GM21447 (cell line): ENCODE measurements around the gene DCAF4L1.

Source experiments
- ATAC-seq: cut with Tn5 transposase; IDR thresholded peaks from one replicate; pipeline ENCODE4 v1.9.1; 2021; ENCODE audit not compliant: unreplicated experiment

The DCAF4L1 gene

DNA sequence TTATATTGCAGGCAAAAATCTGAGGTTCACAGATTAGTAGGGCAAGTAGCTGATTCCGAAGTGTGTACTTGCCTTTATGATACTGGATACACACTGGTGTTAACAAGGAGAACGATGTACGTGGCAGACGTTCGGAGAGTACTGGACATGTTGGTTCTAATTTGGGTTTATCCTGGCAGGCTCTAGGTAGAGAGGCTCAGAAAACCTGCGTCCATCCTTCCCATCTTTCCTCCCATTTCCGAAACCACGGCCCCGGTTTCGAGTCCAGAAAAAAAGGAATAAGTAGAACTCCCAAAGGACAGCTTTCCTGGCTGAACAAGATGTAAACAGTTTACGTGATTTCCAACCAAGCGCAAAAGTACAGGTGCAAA is 8.4 kb downstream of the DCAF4L1 start:
- peak; percentile 17 for ATAC-seq

DNA sequence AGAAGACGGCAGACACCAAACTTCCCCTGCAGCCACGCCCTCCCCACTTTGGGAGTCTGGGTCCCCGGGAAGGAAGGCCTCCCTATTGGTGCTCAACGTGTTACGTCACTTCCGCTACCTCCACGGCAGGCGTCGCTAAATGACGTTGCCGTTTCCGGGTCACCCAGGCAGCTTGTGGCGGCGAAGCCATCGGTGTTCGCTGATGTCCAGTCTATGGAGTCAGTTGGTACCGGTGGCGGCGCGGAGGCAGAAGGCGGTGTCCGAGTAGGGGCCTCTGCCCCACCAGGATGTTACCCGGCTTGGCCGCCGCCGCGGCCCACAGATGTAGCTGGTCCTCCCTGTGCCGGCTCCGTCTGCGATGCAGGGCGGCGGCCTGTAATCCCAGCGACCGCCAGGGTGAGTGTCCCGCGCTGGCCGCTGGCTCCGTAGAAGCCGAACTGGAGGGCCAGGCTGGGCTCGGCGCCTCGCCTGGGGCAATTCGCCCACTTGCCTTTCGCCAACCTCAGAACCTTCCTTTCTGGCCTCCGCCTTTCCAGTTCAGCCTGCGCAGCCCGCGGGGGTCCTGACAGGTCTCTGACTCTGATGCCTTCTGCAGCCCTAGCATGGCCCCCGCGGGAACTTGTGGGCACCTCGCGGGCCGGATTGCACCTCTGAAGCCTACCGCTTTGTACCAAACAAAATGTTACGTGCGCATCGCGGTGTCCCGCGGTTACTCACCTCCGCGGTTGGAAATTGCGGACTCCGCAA is 9.0 kb downstream of the DCAF4L1 start, which contains the start of gene SLC30A9:
Gene SLC30A9 (plus strand): TSS at position 166 of the 747 bp plus-strand sequence. CDS start 122 bp downstream, at position 288.
- ATAC-seq = peak; percentile 99

DNA sequence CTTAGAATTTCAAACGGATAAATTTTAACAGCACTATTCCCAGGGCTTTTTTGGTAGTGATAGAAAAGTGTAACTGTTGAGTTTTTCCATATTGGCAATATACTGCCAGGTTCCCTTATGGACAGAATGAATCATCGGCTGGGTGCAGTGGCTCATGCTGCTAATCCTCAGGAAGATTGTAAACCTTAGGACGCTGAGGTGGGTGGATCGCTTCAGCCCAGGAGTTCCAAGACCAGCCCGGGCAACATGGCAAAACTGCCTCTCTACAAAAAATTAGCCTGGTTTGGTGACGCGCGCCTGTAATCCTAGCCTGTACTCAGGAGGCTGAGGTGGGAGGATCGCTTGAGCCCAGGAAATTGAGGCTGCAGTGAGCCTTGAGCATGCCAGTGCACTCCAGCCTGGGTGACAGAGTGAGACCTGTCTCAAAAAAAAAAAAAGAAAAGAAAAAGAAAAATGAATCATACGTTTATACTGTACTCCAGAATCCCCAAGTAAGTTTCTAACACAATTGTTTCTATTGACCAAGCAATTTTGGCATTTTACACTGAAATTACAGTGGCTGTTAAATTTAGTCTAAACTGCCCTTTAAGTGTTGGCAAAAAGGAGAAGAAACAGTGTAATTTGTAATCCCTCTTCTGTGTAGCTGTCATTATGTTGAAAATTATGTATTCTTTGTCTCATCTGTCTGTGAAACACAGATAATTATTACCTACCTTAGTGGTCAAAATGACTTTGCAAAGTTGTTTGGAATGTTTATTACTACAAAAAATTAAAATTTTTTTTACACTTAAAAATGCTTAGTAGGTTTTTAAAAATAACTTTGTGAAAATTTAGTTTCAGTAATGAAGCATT is 10.6 kb downstream of the DCAF4L1 start:
- ATAC-seq = no peak

- ATAC-seq = no peak
Observed at GRCh38 chr4:41992967-41993857, 11.7 kb downstream of the DCAF4L1 start.

DNA sequence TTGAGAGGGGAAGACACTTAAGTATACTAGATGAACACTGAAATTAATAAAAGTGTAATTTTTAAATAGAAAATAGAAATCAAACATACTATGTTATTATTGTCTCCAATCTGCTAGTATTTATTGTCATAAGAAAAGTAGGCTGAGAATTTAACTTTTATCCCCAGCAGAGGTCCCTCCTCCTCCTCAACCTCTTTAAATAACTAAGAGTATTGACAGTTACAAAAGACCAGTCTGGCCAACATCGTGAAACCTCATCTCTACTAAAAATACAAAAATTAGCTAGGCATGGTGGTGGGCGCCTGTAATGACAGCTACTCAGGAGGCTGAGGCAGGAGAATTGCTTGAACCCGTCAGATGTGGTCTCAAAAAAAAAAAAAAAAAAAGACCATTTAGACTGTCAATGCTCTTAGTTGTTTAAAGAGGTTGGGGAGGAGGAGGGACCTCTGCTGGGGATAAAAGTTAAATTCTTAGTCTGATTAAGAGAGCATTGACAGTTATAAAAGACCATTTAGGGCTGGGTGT is 13.0 kb downstream of the DCAF4L1 start:
- ATAC-seq = no peak

- no peak for ATAC-seq
Observed at GRCh38 chr4:41998019-41998418, 16.5 kb downstream of the DCAF4L1 start.

DNA sequence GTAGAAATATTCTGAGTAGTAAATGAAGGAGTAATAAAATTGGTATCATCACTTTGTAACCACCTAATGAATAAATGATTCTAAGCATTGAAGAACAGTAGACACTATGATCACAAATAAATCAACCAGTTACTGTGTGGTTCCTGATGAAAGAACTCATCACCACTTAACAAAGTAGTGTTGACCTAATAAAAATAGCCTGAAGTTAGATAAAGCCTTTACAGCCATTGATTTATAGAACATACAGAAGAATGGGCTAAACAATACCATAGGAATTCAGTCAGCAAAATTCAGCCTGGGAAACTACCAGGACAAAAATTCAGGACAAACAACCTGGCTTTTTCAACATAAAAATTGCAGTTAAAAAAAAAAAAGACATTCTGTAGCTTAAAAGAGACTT is 17.8 kb downstream of the DCAF4L1 start:
- ATAC-seq = no peak

- no peak for ATAC-seq
Observed at GRCh38 chr4:42008011-42008786, 26.6 kb downstream of the DCAF4L1 start.

DNA sequence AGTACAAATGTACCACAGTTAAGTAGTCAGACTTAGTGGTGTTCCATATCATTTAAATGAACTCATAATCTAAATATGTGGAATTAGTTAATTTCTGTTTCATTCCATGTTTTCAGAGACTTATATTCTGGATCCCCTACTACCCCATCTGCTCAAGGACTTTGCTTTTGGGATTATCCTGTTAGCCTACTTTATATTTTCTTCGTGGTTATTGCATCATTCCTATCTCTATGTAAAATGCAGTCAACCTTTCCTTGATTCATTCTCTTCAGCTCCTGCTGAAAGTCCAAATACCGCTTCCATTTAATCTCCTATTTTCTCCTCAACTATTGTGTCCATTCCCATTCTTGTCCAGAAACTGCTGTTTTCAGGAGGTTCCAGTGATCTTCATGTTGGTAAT is 33.9 kb downstream of the DCAF4L1 start:
- no peak for ATAC-seq

- ATAC-seq = no peak
Observed at GRCh38 chr4:42018451-42018850, 36.9 kb downstream of the DCAF4L1 start.
